ENCODE data around the gene DLG3. TPM values are rescaled to one million over a fixed set of nuclear protein-coding genes. Genes with fewer than 3 reads are reported as not detected.

DLG3 gene
- polyA plus RNA-seq, 1 donor from 2014 or later = 66.5 TPM

GRCh38 chrX:70454441-70455365, 10.1 kb downstream of the DLG3 start:
- peak overlapping the region; percentile 75 for H3K9ac ChIP-seq (ENCODE audit: low read length)
- no peak overlapping the region for H2AFZ ChIP-seq (ENCODE audit: low read depth, low read length)

GRCh38 chrX:70455366-70456202, 10.9 kb downstream of the DLG3 start:
- H3K9ac ChIP-seq (ENCODE audit: low read length) = peak overlapping the region; percentile 75
- no peaks in the 10 kb centered on the region for H3F3A ChIP-seq (ENCODE audit: insufficient read depth, low read length, poor library complexity, severe bottlenecking)
- TF ChIP-seq MXI1 (conservative IDR thresholded peaks at IDR 0.05; ENCODE audit: poor library complexity, severe bottlenecking) (no peak), EZH2 (IDR thresholded peaks at IDR 0.05; ENCODE audit: borderline replicate concordance, insufficient read depth, low read length, poor library complexity, severe bottlenecking) (no peak)
- H4K20me1 ChIP-seq (ENCODE audit: insufficient read depth) = no peaks in the 10 kb centered on the region
- H3K27me3 ChIP-seq (ENCODE audit: insufficient read depth, low read depth, low read length) = no peaks in the 10 kb centered on the region
- no peaks in the 10 kb centered on the region for H3K36me3 ChIP-seq (ENCODE audit: insufficient read depth, low read length)
- peak overlapping the region; percentile 62 for H3K4me3 ChIP-seq (ENCODE audit: low read length)
- peaks cover 23% of the 10 kb centered on the region for H3K79me2 ChIP-seq (replicated peaks; ENCODE audit: insufficient read depth, low read length)
- H3K4me2 ChIP-seq (ENCODE audit: low read length) = peak overlapping the region; percentile 35
- no peak overlapping the region for H2AFZ ChIP-seq (ENCODE audit: low read depth, low read length)
- no peaks in the 10 kb centered on the region for H3K9me3 ChIP-seq (ENCODE audit: low read length)
- H3K9me2 ChIP-seq (ENCODE audit: insufficient read depth, low read length) = no peaks in the 10 kb centered on the region
- peak overlapping the region; percentile 70 for H3K27ac ChIP-seq (ENCODE audit: low read length)

More at GRCh38 chrX:70454441-70455365, 10.1 kb downstream of the DLG3 start:
- Histone ChIP-seq H3K27me3 (ENCODE audit: insufficient read depth, low read depth, low read length) (no peaks in the 10 kb centered on the region), H3K9me2 (ENCODE audit: insufficient read depth, low read length) (no peaks in the 10 kb centered on the region), H4K20me1 (ENCODE audit: insufficient read depth) (no peaks in the 10 kb centered on the region), H3F3A (ENCODE audit: insufficient read depth, low read length, poor library complexity, severe bottlenecking) (no peaks in the 10 kb centered on the region), H3K4me2 (ENCODE audit: low read length) (peak overlapping the region; percentile 35), H3K79me2 (replicated peaks; ENCODE audit: insufficient read depth, low read length) (peaks cover 23% of the 10 kb centered on the region), H3K36me3 (ENCODE audit: insufficient read depth, low read length) (no peaks in the 10 kb centered on the region), H3K9me3 (ENCODE audit: low read length) (no peaks in the 10 kb centered on the region), H3K27ac (ENCODE audit: low read length) (peak overlapping the region; percentile 70), H3K4me3 (ENCODE audit: low read length) (peak overlapping the region; percentile 62)
- TF ChIP-seq, protein P1, sequence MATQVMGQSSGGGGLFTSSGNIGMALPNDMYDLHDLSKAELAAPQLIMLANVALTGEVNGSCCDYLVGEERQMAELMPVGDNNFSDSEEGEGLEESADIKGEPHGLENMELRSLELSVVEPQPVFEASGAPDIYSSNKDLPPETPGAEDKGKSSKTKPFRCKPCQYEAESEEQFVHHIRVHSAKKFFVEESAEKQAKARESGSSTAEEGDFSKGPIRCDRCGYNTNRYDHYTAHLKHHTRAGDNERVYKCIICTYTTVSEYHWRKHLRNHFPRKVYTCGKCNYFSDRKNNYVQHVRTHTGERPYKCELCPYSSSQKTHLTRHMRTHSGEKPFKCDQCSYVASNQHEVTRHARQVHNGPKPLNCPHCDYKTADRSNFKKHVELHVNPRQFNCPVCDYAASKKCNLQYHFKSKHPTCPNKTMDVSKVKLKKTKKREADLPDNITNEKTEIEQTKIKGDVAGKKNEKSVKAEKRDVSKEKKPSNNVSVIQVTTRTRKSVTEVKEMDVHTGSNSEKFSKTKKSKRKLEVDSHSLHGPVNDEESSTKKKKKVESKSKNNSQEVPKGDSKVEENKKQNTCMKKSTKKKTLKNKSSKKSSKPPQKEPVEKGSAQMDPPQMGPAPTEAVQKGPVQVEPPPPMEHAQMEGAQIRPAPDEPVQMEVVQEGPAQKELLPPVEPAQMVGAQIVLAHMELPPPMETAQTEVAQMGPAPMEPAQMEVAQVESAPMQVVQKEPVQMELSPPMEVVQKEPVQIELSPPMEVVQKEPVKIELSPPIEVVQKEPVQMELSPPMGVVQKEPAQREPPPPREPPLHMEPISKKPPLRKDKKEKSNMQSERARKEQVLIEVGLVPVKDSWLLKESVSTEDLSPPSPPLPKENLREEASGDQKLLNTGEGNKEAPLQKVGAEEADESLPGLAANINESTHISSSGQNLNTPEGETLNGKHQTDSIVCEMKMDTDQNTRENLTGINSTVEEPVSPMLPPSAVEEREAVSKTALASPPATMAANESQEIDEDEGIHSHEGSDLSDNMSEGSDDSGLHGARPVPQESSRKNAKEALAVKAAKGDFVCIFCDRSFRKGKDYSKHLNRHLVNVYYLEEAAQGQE (IDR thresholded peaks at IDR 0.05; ENCODE audit: borderline replicate concordance) = no peak
- TF ChIP-seq SMC3 (conservative IDR thresholded peaks at IDR 0.05; ENCODE audit: poor library complexity) (peak; percentile 55), RAD21 (conservative IDR thresholded peaks at IDR 0.05) (peak; percentile 62), EP300 (conservative IDR thresholded peaks at IDR 0.05; ENCODE audit: poor library complexity, severe bottlenecking) (no peak), CTCF (IDR thresholded peaks at IDR 0.05; ENCODE audit: poor library complexity, severe bottlenecking) (peak; percentile 75)

Data from neural cell (in vitro differentiated cells).